Liver (tissue), 9 donors: ENCODE data around the gene KIF21B. TPM values are rescaled to one million over a fixed set of nuclear protein-coding genes. Genes with fewer than 3 reads are reported as not detected.
"Not testable (repeated sequence)": the region's sequence is repeated elsewhere in the genome, so short reads cannot be mapped to it uniquely, and the experiment has no call there.

Experiments used
- DNase-seq: peaks from one replicate; pipeline ENCODE4 v3.0.0-alpha.2; 2017; ENCODE audit warnings: low spot score
- H3K27ac ChIP-seq, 2 donors: one replicate each; pipeline ENCODE4 v1.7.0; 2013; ENCODE audit warnings: inconsistent platforms in 2 of 2, low read length in 2 of 2, control low read depth in 1 of 2, low read depth in 1 of 2, mild to moderate bottlenecking in 1 of 2
- H3K27me3 ChIP-seq, 4 donors: one replicate each; pipeline versions ENCODE4 v1.6.1 to v1.7.0; 2013; ENCODE audit warnings: low read length in 3 of 4, inconsistent platforms in 1 of 4, mild to moderate bottlenecking in 1 of 4, moderate library complexity in 1 of 4; ENCODE audit not compliant: control insufficient read depth in 4 of 4, insufficient read depth in 4 of 4
- H3K36me3 ChIP-seq, 4 donors: one replicate each; pipeline versions ENCODE4 v1.6.1 to v1.7.0; 2013; ENCODE audit warnings: low read length in 3 of 4, mild to moderate bottlenecking in 3 of 4, low read depth in 1 of 4, moderate library complexity in 1 of 4; ENCODE audit not compliant: control insufficient read depth in 4 of 4, insufficient read depth in 3 of 4
- H3K4me1 ChIP-seq, 4 donors: one replicate each; pipeline versions ENCODE4 v1.6.1 to v1.7.0; 2013; ENCODE audit warnings: low read length in 3 of 4, mild to moderate bottlenecking in 3 of 4, moderate library complexity in 1 of 4; ENCODE audit not compliant: control insufficient read depth in 4 of 4, insufficient read depth in 4 of 4
- H3K4me3 ChIP-seq, 3 donors: one replicate each; pipeline versions ENCODE4 v1.6.1 to v1.7.0; 2013; ENCODE audit warnings: low read length in 3 of 3, control low read depth in 1 of 3, low read depth in 1 of 3, mild to moderate bottlenecking in 1 of 3
- H3K9ac ChIP-seq, 2 donors: one replicate each; pipeline ENCODE4 v1.7.0; 2013; ENCODE audit warnings: low read length in 2 of 2, mild to moderate bottlenecking in 2 of 2, moderate library complexity in 2 of 2, control low read depth in 1 of 2, low read depth in 1 of 2
- H3K9me3 ChIP-seq, 4 donors: one replicate each; pipeline versions ENCODE4 v1.6.1 to v1.7.0; 2013; ENCODE audit warnings: low read length in 3 of 4; ENCODE audit not compliant: control insufficient read depth in 4 of 4
- EGR1 ChIP-seq, 2 donors: IDR thresholded peaks; 2 replicates each; pipeline ENCODE4 v1.6.1; 2016 to 2018; ENCODE audit warnings: antibody characterized with exemption in 2 of 2, low read depth in 2 of 2
- HNF4A ChIP-seq, 2 donors: conservative IDR thresholded peaks; 2 replicates each; pipeline ENCODE4 v1.6.1; 2016; ENCODE audit warnings: antibody characterized with exemption in 2 of 2, mild to moderate bottlenecking in 2 of 2
- HNF4G ChIP-seq: IDR thresholded peaks from 2 replicates; pipeline ENCODE4 v1.6.1; 2016; ENCODE audit warnings: antibody characterized with exemption
- JUND ChIP-seq, 2 donors: IDR thresholded peaks; 2 replicates each; pipeline ENCODE4 v1.6.1; 2016; ENCODE audit warnings: antibody characterized with exemption in 2 of 2
- NR2F2 ChIP-seq: IDR thresholded peaks from 2 replicates; pipeline ENCODE4 v1.6.1; 2016; ENCODE audit warnings: antibody characterized with exemption
- SP1 ChIP-seq: IDR thresholded peaks from 2 replicates; pipeline ENCODE4 v1.6.1; 2018; ENCODE audit warnings: antibody characterized with exemption, mild to moderate bottlenecking
- TAF1 ChIP-seq: conservative IDR thresholded peaks from 2 replicates; pipeline ENCODE4 v1.6.1; 2016; ENCODE audit warnings: antibody characterized with exemption, mild to moderate bottlenecking
- YY1 ChIP-seq: IDR thresholded peaks from 2 replicates; pipeline ENCODE4 v1.6.1; 2016; ENCODE audit warnings: antibody characterized with exemption, mild to moderate bottlenecking
- WGBS: extraction: QIAGEN DNeasy Blood & Tissue Kit; methylation state at CpG from one replicate; pipeline ENCODE4 v1.1.7; 2013; 5-methylcytosine and 5-hydroxymethylcytosine counted together
- polyA plus RNA-seq, 2 donors: library from polyadenylated mRNA; stranded (reverse) in 1 of 2; unstranded in 1 of 2; fragments of 200-250 nt in 1 of 2; fragments of >200 nt in 1 of 2; fragmentation: Nextera tagmentation in 1 of 2; extraction: Ambion mirVana in 1 of 2; gene quantifications; one replicate each; pipeline versions ENCODE4 v1.2.1 to v1.2.3, GENCODE V29; 2013 to 2015
- total RNA-seq, 2 donors: library from RNA; depleted of rRNA; stranded (reverse); fragments of >200 nt; gene quantifications; one replicate each; pipeline ENCODE4 v1.2.3, GENCODE V29; 2014
- TF ChIP-seq, protein P1 (sequence below): IDR thresholded peaks from 2 replicates; pipeline ENCODE4 v1.6.1; 2016; ENCODE audit warnings: antibody characterized with exemption
- TF ChIP-seq, protein P2 (sequence below): IDR thresholded peaks from 2 replicates; pipeline ENCODE4 v1.6.1; 2016; ENCODE audit warnings: antibody characterized with exemption, mild to moderate bottlenecking
- TF ChIP-seq, protein P3 (sequence below): fragments of 150-350 bp; IDR thresholded peaks from 2 replicates; pipeline ENCODE4 v1.5.1; 2017; ENCODE audit warnings: improper control_type of control experiment, low read depth, low read length; ENCODE audit not compliant: missing input control
- TF ChIP-seq, protein P4 (sequence below): IDR thresholded peaks from 2 replicates; pipeline ENCODE4 v1.6.1; 2016; ENCODE audit warnings: antibody characterized with exemption
- TF ChIP-seq, protein P5 (sequence below): IDR thresholded peaks from 2 replicates; pipeline ENCODE4 v1.6.1; 2016; ENCODE audit warnings: antibody characterized with exemption
- donor health status: healthy.
- donor health status: healthy.
- donor health status: healthy.
- donor health status: healthy.
- donor health status: healthy.

Gene KIF21B
- total and polyA plus RNA-seq, 4 donors, result 0.42 to 1.9 (median 1.0) TPM

DNA sequence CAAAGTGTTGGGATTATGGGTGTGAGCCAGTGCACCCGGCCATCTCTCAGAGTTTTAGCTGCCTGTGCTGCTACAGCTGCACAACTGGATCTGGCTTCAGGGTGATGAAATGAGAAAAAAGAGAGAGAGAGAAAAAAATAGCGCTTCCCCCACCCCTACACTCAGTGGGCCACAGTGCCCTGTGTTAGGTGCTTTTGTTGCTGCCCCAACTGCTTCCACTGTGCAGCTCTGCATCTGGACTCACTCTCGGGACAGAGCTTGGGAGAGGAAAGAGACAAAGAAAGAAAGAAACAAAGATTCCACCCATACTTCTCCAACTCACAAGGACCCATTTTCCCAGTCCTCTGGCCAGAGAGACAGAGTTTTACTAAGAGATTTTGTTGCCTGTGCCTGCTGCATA lies 78.4 kb downstream of the KIF21B start:
- no peak overlapping the region for H3K9ac ChIP-seq
- no peaks in the 10 kb centered on the region for H3K36me3 ChIP-seq
- WGBS, result 81% methylated on average over 3 of the region's 3 CpGs
- no peak overlapping the region for H3K4me3 ChIP-seq
- no peak overlapping the region for H3K27ac ChIP-seq
- H3K27me3 ChIP-seq, result no peaks in the 10 kb centered on the region
- TF ChIP-seq, protein P1, sequence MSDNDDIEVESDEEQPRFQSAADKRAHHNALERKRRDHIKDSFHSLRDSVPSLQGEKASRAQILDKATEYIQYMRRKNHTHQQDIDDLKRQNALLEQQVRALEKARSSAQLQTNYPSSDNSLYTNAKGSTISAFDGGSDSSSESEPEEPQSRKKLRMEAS, result no peak
- no peak for DNase-seq
- H3K9me3 ChIP-seq, result peaks cover 0 to 16% (median 4%) of the 10 kb centered on the region in 4 donors
- H3K4me1 ChIP-seq, result no peaks in the 10 kb centered on the region

DNA sequence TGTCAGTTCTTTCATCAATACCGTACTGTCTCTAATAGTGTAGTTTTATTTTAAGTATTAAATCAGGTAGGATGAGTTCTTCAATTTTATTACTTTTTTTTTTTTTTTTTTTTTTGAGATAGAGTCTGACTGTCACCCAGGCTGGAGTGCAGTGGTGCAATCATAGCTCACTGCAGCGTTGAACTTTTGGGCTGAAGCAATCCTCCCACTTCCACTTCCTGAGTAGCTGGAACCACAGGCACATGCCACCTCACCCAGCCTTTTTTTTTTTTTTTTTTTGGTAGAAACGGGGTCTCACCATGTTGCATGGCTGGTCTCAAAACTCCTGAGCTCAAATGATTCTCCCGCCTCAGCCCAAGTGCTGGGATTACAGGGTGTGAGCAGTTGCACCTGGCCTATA lies 84.6 kb downstream of the KIF21B start:
- Histone ChIP-seq H3K4me3 (no peak overlapping the region), H3K9ac (no peak overlapping the region), H3K27ac (no peak overlapping the region), H3K36me3 (no peaks in the 10 kb centered on the region), H3K4me1 (no peaks in the 10 kb centered on the region), H3K27me3 (no peaks in the 10 kb centered on the region), H3K9me3 (peaks cover 0 to 4% (median 0%) of the 10 kb centered on the region in 4 donors)
- TF ChIP-seq NR2F2 (no peak), HNF4G (no peak), JUND (IDR thresholded peaks at IDR 0.05) (no peak), TAF1 (no peak), EGR1 (IDR thresholded peaks at IDR 0.05; ENCODE audit: low read depth in 2 of 2) (no peak), YY1 (no peak), SP1 (no peak), HNF4A (conservative IDR thresholded peaks at IDR 0.05) (no peak)
- TF ChIP-seq, protein P2, sequence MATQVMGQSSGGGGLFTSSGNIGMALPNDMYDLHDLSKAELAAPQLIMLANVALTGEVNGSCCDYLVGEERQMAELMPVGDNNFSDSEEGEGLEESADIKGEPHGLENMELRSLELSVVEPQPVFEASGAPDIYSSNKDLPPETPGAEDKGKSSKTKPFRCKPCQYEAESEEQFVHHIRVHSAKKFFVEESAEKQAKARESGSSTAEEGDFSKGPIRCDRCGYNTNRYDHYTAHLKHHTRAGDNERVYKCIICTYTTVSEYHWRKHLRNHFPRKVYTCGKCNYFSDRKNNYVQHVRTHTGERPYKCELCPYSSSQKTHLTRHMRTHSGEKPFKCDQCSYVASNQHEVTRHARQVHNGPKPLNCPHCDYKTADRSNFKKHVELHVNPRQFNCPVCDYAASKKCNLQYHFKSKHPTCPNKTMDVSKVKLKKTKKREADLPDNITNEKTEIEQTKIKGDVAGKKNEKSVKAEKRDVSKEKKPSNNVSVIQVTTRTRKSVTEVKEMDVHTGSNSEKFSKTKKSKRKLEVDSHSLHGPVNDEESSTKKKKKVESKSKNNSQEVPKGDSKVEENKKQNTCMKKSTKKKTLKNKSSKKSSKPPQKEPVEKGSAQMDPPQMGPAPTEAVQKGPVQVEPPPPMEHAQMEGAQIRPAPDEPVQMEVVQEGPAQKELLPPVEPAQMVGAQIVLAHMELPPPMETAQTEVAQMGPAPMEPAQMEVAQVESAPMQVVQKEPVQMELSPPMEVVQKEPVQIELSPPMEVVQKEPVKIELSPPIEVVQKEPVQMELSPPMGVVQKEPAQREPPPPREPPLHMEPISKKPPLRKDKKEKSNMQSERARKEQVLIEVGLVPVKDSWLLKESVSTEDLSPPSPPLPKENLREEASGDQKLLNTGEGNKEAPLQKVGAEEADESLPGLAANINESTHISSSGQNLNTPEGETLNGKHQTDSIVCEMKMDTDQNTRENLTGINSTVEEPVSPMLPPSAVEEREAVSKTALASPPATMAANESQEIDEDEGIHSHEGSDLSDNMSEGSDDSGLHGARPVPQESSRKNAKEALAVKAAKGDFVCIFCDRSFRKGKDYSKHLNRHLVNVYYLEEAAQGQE, result no peak
- TF ChIP-seq, protein P3, sequence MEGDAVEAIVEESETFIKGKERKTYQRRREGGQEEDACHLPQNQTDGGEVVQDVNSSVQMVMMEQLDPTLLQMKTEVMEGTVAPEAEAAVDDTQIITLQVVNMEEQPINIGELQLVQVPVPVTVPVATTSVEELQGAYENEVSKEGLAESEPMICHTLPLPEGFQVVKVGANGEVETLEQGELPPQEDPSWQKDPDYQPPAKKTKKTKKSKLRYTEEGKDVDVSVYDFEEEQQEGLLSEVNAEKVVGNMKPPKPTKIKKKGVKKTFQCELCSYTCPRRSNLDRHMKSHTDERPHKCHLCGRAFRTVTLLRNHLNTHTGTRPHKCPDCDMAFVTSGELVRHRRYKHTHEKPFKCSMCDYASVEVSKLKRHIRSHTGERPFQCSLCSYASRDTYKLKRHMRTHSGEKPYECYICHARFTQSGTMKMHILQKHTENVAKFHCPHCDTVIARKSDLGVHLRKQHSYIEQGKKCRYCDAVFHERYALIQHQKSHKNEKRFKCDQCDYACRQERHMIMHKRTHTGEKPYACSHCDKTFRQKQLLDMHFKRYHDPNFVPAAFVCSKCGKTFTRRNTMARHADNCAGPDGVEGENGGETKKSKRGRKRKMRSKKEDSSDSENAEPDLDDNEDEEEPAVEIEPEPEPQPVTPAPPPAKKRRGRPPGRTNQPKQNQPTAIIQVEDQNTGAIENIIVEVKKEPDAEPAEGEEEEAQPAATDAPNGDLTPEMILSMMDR, result no peak
- TF ChIP-seq, protein P4, sequence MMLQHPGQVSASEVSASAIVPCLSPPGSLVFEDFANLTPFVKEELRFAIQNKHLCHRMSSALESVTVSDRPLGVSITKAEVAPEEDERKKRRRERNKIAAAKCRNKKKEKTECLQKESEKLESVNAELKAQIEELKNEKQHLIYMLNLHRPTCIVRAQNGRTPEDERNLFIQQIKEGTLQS, result no peak
- TF ChIP-seq, protein P1, result no peak
- TF ChIP-seq, protein P5, sequence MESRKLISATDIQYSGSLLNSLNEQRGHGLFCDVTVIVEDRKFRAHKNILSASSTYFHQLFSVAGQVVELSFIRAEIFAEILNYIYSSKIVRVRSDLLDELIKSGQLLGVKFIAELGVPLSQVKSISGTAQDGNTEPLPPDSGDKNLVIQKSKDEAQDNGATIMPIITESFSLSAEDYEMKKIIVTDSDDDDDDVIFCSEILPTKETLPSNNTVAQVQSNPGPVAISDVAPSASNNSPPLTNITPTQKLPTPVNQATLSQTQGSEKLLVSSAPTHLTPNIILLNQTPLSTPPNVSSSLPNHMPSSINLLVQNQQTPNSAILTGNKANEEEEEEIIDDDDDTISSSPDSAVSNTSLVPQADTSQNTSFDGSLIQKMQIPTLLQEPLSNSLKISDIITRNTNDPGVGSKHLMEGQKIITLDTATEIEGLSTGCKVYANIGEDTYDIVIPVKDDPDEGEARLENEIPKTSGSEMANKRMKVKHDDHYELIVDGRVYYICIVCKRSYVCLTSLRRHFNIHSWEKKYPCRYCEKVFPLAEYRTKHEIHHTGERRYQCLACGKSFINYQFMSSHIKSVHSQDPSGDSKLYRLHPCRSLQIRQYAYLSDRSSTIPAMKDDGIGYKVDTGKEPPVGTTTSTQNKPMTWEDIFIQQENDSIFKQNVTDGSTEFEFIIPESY, result no peak
- DNase-seq, result no peak
- 69% methylated on average over 4 of the region's 4 CpGs for WGBS

DNA sequence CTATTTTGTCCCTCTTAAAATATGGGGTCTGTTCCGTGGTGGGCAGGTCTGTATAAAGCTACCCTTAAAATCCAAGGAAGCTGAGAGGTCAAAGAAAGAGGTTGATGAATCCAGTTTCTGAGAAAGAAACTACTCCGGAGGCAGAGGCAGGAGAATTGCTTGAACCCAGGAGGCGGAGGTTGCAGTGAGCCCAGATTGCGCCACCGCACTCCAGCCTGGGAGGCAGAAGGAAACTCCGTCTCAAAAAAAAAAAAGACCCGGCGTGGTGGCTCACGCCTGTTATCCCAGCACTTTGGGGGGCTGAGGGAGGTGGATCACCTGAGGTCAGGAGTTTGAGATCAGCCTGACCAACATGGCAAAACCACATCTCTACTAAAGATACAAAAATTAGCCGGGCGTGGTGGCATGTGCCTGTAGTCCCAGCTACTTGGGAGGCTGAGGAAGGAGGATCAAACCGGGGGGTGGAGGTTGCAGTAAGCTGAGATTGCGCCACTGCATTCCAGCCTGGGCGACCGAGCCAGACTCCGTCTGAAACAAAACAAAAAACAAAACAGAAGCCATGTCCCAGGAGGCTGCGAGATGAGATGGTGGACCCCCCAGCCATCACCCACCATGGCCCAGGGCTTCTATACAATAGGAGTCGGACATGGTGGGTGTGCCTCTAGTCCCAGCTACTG lies 88.1 kb downstream of the KIF21B start:
- DNase-seq, H3K36me3 ChIP-seq, H3K9ac ChIP-seq, H3K4me1 ChIP-seq, H3K27me3 ChIP-seq, H3K9me3 ChIP-seq, H3K4me3 ChIP-seq, H3K27ac ChIP-seq: not testable (repeated sequence)
- 93% methylated on average over 18 of the region's 18 CpGs for WGBS
